ENCODE data around the gene DCPS.

The DCPS gene

DNA sequence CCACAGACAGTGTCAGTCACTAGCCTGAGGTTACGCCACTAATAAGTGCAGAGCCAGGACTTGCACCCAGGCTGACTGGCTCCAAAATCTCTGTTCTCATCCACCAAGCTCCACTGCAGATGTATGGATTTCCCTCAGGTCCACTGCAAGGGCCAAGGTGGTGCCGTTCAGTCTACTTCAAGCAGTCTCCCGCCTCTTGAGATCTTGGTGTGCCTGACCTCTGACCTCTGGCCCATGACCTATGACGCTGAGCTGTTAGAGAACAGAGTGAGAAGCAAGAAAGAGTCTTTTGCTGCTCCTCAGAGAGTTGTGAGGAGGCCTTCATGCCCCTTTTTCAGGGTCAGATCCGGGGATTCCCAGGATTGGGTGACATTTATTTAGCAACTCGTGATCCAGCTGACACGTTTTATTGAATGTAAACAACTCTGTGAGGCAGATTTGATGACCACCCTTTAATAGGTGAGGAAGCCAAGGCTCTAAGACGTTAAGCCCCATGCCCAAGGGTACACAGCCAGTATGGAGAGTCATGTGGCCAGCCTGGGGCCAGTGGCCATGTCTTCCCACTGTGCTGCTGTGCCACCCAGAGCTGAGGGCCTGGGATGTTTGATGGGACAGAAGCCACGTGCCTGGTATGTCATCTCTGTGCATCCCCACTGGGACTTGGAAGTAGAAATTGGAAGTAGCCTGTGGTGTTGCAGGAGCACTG lies 25.2 kb downstream of the DCPS start:
- DNase-seq, result no peak

DNA sequence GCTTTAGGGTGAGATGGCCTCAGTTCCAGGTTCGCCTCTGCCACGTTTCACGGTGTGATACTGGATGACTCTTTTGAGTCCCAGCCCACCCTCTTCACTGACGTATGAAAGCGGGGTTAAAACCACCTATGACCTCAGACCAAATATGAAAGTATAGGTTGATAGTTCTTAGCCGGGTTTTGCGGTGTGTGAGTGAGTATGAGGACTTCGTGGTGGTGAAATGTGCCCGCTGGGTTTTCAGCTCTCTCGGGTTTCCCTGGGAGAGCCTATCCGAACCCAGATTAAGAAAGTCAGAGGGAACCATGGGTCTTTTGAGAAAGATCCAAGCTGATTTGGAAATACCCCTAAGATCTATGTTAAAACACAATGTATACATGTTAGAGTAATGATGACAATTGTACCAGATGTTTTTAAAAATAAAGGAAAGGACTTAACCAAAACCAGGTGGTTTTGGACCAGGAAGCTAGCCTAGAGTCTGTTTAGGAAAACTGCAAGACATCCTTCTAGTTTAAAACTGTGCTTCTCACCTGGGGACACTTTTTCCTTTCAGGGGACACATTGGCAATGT lies 25.9 kb downstream of the DCPS start:
- no peak for DNase-seq

- DNase-seq, result no peak
These were observed 27.4 kb downstream of the DCPS start for GRCh38 chr11:126331286-126331685.

- DNase-seq, result no peak
These were observed 28.4 kb downstream of the DCPS start for GRCh38 chr11:126332221-126332711.

DNA sequence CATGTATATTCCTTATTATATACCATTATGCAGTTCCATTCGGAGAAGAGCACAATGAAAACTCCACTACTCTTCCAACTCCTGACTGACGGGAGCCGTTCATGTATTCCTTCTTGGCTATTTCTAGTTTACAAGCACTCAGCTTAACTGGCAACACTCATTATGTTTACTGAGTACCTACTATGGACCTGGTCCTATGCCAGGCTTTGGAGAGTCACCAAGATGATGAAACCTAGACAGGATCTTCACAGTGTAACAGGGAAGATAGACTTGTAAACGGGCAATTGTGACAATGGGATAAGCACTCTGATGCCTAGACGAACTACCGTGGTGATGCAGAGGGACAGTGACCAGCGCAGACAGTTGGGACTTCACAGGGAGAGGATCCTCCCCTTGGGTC lies 29.3 kb downstream of the DCPS start:
- no peak for DNase-seq

- DNase-seq, result no peak
These were observed 31.0 kb downstream of the DCPS start for GRCh38 chr11:126334659-126335462.

DNA sequence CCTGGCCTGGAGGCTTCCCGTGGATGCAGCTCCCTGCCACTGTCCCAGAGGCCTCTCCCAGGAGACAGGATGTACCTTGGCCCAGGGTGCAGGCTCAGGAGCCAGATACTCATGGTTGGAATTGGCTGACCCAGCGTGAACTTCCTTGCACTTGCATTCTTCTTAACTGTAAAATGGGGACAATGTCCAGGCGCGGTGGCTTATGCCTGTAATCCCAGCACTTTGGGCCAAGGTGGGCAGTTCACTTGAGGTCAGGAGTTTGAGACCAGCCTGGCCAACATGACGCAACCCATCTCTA lies 31.6 kb downstream of the DCPS start:
- no peak for DNase-seq

DNA sequence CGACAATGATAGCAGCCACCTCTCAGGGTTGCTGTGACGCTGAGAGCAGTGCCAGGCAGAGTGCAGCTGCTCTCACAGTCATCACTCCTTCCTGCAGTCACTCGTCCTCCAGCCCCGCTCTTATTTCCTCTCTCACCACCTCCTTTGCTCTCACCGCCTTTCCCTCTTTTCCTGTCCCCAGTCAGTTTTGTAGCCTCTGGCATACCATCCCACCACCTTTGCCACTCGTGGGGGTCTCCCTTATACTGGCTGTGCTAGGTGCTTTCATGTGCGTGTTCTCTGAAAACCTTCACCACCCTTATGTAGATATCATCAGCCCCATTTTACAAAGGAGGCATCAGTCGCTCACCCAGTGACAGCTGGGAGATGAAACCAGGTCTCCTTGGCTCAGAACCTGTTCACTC lies 32.3 kb downstream of the DCPS start:
- no peak for DNase-seq

- DNase-seq, result no peak
These were observed 32.8 kb downstream of the DCPS start for GRCh38 chr11:126336671-126337101.

- DNase-seq, result no peak
These were observed 33.2 kb downstream of the DCPS start for GRCh38 chr11:126337126-126337473.

DNA sequence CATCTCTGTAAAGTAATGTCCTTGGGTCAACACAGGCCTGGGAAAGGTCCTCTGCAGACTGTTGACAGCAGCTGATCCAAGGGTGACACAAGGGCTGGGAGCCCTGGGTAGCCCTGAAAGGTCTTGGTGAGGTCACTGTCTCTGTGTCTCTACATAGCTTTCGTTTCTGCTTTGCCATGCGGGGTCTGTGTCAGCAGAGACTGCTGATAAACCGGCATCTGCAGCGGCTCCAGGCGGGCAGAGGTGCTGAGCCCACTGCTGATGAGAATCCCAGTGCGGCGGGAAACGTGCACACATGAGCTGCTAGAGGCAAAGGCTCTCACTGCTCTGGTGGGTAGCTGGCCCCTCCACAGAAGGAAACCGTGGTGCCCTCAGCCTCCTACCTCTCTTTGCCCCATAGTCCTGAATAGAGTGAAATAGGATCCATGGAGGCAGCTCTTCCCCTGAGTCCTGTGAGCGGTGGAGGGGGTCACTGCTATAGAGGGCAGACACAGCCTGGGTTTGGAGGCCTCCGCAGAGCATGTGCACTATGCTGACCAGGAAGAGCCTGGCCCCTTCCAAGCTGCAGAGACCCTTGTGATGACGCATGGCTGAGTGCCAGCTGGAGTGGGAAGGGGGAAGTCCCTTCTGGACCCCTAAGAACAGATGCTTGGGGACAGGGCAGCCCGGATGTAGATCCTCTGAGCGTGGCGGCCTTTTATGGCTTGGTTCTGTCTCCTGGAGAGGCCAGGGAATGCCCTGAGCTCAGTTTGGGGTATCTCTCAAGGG lies 33.8 kb downstream of the DCPS start:
- DNase-seq, result no peak

GRCh38 chr11:126338346-126339055 lies 34.6 kb downstream of the DCPS start:
- no peak for DNase-seq

- DNase-seq, result no peak
These were observed 35.4 kb downstream of the DCPS start for GRCh38 chr11:126339073-126339862.

- DNase-seq, result no peak
These were observed 36.1 kb downstream of the DCPS start for GRCh38 chr11:126339863-126340434.

- DNase-seq, result no peak
These were observed 37.2 kb downstream of the DCPS start for GRCh38 chr11:126340960-126341606.

DNA sequence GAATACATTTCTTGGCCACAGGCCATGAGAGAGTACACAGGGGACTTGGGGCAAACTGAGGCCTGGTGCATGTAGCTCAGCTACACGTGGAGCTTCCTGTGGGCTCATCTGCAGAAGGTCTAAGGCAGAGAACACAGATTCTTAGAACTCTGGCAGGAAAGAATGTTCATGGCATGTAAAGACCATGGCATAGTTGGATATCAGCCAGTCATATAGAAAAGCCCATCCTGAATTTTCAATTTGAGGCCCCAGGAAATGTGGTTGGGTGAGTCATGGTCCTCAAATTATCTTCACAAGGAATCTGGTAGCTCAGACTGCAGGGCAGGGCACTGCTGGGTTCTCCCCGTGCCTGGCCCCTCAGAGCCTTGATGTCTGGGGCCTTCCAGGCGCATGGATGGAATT lies 37.9 kb downstream of the DCPS start:
- DNase-seq, result no peak

DNA sequence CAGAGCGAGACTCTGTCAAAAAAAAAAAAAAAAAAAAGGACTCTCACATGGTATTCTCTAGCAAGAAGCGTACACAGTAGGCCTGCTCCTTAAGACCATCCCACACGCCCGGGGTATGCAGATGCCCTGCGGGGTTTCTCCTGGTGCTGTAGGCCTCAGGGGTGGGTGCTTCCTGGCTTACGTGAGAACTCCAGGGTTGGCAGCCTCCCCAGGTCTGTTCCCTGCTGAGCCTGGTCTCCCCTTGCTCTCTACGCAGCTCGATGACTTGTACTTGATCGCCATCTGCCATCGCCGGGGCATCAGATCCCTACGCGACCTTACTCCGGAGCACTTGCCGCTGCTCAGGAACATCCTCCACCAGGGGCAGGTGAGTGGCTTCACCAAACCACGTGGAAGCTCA lies 39.2 kb downstream of the DCPS start:
- DNase-seq, result no peak

- no peak for DNase-seq
These were observed 40.6 kb downstream of the DCPS start for GRCh38 chr11:126344141-126345080.

GRCh38 chr11:126345283-126345682 lies 41.4 kb downstream of the DCPS start:
- no peak for DNase-seq
